MM.1S (cell line): ENCODE data around the gene KRTAP2-2.
"Not testable (repeated sequence)": the region's sequence is repeated elsewhere in the genome, so short reads cannot be mapped to it uniquely, and the experiment has no call there.

Source experiments
- DNase-seq: peaks from one replicate; pipeline ENCODE4 v3.0.0-alpha.2; 2015
- H2AFZ ChIP-seq: fragments of 300-600 bp; sonication (generic); 2 replicates; pipeline ENCODE4 v1.6.0; 2016; ENCODE audit warnings: antibody characterized with exemption, low read length
- H3F3A ChIP-seq: fragments of 300-600 bp; sonication (generic); 2 replicates; pipeline ENCODE4 v1.6.1; 2016; ENCODE audit warnings: mild to moderate bottlenecking, antibody characterized with exemption, low read length, moderate library complexity, mixed read lengths; ENCODE audit not compliant: insufficient read depth
- H3K27ac ChIP-seq: fragments of 300-600 bp; sonication (generic); 2 replicates; pipeline ENCODE4 v1.5.1; 2016; ENCODE audit warnings: mild to moderate bottlenecking, low read length
- H3K27me3 ChIP-seq: fragments of 300-600 bp; sonication (generic); replicated peaks from 2 replicates; pipeline ENCODE4 v1.6.0; 2016; ENCODE audit warnings: low read length; ENCODE audit not compliant: insufficient read depth
- H3K36me3 ChIP-seq: fragments of 300-600 bp; sonication (generic); replicated peaks from 2 replicates; pipeline ENCODE4 v1.6.1; 2016; ENCODE audit warnings: mild to moderate bottlenecking, low read length, mixed read lengths; ENCODE audit not compliant: insufficient read depth
- H3K4me1 ChIP-seq: fragments of 300-600 bp; sonication (generic); 2 replicates; pipeline ENCODE4 v1.6.1; 2016; ENCODE audit warnings: low read length, mixed read lengths
- H3K4me2 ChIP-seq: fragments of 300-600 bp; sonication (generic); 2 replicates; pipeline ENCODE4 v1.6.0; 2016; ENCODE audit warnings: low read depth, low read length
- H3K4me3 ChIP-seq: fragments of 300-600 bp; sonication (generic); 2 replicates; pipeline ENCODE4 v1.5.1; 2016; ENCODE audit warnings: low read length, mixed read lengths
- H3K79me2 ChIP-seq: fragments of 300-600 bp; sonication (generic); 2 replicates; pipeline ENCODE4 v1.6.1; 2016; ENCODE audit warnings: mixed run types, low read length, mixed read lengths
- H3K9ac ChIP-seq: fragments of 300-600 bp; sonication (generic); 2 replicates; pipeline ENCODE4 v1.6.1; 2016; ENCODE audit warnings: low read length, mixed read lengths
- H3K9me2 ChIP-seq: fragments of 300-600 bp; sonication (generic); replicated peaks from 2 replicates; pipeline ENCODE4 v1.6.1; 2016; ENCODE audit warnings: mild to moderate bottlenecking, low read length, mixed read lengths; ENCODE audit not compliant: insufficient read depth
- H3K9me3 ChIP-seq: fragments of 300-600 bp; sonication (generic); replicated peaks from 2 replicates; pipeline ENCODE4 v1.6.1; 2016; ENCODE audit warnings: mild to moderate bottlenecking, low read length, mixed read lengths; ENCODE audit not compliant: insufficient read depth
- H4K20me1 ChIP-seq: fragments of 300-600 bp; sonication (generic); 2 replicates; pipeline ENCODE4 v1.6.1; 2016; ENCODE audit warnings: mild to moderate bottlenecking, low read length, moderate library complexity, mixed read lengths; ENCODE audit not compliant: insufficient read depth
- EZH2 ChIP-seq: fragments of 300-600 bp; sonication (generic); optimal IDR thresholded peaks from 2 replicates; pipeline ENCODE3; 2017; ENCODE audit warnings: low read depth, mild to moderate bottlenecking, antibody characterized with exemption, low read length, mixed read lengths
- EZH2phosphoT487 ChIP-seq: fragments of 300-600 bp; sonication (generic); IDR thresholded peaks from 2 replicates; pipeline ENCODE4 v1.6.1; 2018; ENCODE audit warnings: antibody characterized with exemption, low read length
- TF ChIP-seq, protein P1 (sequence below): fragments of 300-600 bp; sonication (generic); IDR thresholded peaks from 2 replicates; pipeline ENCODE4 v1.5.1; 2016; ENCODE audit warnings: antibody characterized with exemption, low read length, mixed read lengths

KRTAP2-2 gene

DNA sequence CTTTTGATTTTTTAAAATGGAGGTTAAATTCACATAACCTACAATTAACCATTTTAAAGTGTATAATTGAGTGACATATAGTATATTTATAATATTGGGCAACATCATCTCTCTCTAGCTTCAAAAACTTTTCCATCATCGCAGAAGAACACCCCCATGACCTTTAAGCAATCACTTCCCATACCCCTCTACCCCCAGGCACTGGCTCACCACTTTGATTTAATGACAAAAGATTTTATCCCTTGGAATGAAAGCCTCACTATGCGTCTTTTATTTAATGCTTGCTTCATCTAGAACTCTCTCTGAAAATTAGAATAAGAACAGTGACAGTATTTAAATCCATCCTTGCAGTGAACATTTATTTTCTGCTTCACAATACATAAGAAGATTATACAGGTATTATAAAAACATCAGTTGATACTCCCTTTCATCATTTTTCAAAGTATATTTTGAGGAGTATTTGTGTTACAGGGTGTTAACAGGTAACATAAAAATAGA, 17.1 kb downstream of the KRTAP2-2 start:
- Histone ChIP-seq H4K20me1 (no peaks in the 10 kb centered on the region), H3K4me2 (no peak overlapping the region)
- no peak for DNase-seq

DNA sequence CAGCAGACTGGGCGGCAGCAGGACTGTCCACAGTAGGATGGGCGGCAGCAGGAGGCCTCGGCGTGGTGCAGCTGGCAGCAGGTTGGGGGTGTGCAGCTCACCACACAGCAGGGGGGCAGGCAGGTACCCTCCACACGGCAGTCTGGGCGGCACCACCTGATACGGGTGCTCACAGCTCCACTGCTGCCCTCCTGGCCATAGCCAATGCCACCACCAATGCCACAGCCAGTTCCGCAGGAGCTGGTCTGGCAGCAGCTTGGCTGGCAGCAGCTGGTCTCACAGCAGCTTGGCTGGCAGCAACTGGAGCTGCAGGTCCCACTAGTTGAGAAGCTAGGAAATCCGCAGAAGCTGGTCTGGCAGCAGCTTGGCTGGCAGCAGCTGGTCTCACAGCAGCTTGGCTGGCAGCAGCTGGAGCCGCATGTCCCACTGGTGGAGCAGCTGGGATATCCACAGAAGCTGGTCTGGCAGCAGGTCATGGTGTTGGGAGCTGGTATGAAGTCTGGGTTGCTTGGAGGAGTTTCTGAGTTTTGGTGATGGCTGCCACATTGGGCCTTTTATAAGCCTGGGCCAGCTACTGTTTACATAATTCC, 20.6 kb downstream of the KRTAP2-2 start, which contains the start of gene KRTAP1-3:
TSS of gene KRTAP1-3 (minus strand) at position 529 of the 590 bp plus-strand sequence. CDS start at position 476, 53 bp downstream.
- H3K4me2 ChIP-seq, H4K20me1 ChIP-seq, H3K27ac ChIP-seq, H3F3A ChIP-seq, H3K9me2 ChIP-seq, H2AFZ ChIP-seq, DNase-seq, H3K4me1 ChIP-seq, H3K27me3 ChIP-seq, H3K9me3 ChIP-seq, H3K9ac ChIP-seq, H3K36me3 ChIP-seq, H3K79me2 ChIP-seq, H3K4me3 ChIP-seq: not testable (repeated sequence)

More for the DNA sequence above, 17.1 kb downstream of the KRTAP2-2 start:
- Histone ChIP-seq H3K27me3 (no peaks in the 10 kb centered on the region), H2AFZ (no peak overlapping the region), H3K9me2 (no peaks in the 10 kb centered on the region), H3K36me3 (no peaks in the 10 kb centered on the region), H3K9me3 (no peaks in the 10 kb centered on the region), H3K79me2 (no peaks in the 10 kb centered on the region), H3K4me3 (no peak overlapping the region), H3K4me1 (no peaks in the 10 kb centered on the region), H3K9ac (no peak overlapping the region), H3F3A (no peaks in the 10 kb centered on the region), H3K27ac (no peak overlapping the region)
- TF ChIP-seq EZH2phosphoT487 (no peak), EZH2 (no peak)
- TF ChIP-seq, protein P1, sequence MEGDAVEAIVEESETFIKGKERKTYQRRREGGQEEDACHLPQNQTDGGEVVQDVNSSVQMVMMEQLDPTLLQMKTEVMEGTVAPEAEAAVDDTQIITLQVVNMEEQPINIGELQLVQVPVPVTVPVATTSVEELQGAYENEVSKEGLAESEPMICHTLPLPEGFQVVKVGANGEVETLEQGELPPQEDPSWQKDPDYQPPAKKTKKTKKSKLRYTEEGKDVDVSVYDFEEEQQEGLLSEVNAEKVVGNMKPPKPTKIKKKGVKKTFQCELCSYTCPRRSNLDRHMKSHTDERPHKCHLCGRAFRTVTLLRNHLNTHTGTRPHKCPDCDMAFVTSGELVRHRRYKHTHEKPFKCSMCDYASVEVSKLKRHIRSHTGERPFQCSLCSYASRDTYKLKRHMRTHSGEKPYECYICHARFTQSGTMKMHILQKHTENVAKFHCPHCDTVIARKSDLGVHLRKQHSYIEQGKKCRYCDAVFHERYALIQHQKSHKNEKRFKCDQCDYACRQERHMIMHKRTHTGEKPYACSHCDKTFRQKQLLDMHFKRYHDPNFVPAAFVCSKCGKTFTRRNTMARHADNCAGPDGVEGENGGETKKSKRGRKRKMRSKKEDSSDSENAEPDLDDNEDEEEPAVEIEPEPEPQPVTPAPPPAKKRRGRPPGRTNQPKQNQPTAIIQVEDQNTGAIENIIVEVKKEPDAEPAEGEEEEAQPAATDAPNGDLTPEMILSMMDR, result no peak

DNA sequence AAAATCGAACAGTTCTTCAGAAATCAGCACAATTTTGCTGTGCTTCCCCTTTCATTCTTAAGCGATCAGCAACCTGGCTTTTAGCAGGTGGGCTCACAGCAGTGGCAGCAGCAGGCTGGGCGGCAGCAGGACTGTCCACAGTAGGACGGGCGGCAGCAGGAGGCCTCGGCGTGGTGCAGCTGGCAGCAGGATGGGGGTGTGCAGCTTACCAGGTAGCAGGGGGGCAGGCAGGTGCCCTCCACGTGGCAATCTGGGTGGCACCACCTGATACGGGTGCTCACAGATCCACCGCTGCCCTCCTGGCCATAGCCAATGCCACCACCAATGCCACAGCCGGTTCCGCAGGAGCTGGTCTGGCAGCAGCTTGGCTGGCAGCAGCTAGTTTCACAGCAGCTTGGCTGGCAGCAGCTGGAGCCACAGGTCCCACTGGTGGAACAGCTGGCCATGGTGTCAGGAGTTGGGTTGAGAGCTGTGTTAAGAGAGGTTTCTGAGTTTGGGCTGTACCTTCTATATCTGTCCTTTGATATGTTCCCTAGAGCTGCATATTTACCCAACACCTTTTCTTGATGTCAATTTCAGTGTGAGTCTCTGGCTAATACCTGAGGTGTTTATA, 25.3 kb downstream of the KRTAP2-2 start, which contains the start of gene KRTAP1-4:
TSS of gene KRTAP1-4 (minus strand) at position 563 of the 613 bp plus-strand sequence. CDS start at position 446, 117 bp downstream.
- Histone ChIP-seq H3K4me2 (no peak within 1 kb of the TSS), H3K9me2 (no peaks in the 10 kb centered on the region), H3K4me1 (no peaks in the 10 kb centered on the region), H3F3A (no peaks in the 10 kb centered on the region), H3K36me3 (no peaks in the 10 kb centered on the region), H3K9ac (no peak within 1 kb of the TSS), H2AFZ (no peak within 1 kb of the TSS), H4K20me1 (no peaks in the 10 kb centered on the region), H3K27me3 (no peaks in the 10 kb centered on the region), H3K9me3 (no peaks in the 10 kb centered on the region), H3K27ac (no peak within 1 kb of the TSS), H3K4me3 (no peak within 1 kb of the TSS), H3K79me2 (no peaks in the 10 kb centered on the region)
- no peak for DNase-seq
- no peak for TF ChIP-seq EZH2
- no peak for TF ChIP-seq EZH2phosphoT487
- TF ChIP-seq, protein P1, result no peak
